Fibroblast of lung (primary cell): ENCODE measurements around the gene NCOA4. TPM values are rescaled to one million over a fixed set of nuclear protein-coding genes. Genes with fewer than 3 reads are reported as not detected.

ENCODE experiments used
- DNase-seq, 2 donors: peaks; one replicate each; pipeline versions ENCODE4 v3.0.0 to v3.0.0-alpha.2; 2010; ENCODE audit warnings: low read depth in 2 of 2
- H2AFZ ChIP-seq: 2 replicates; pipeline ENCODE4 v1.5.1; 2012; ENCODE audit warnings: low read length, control low read depth, inconsistent platforms
- H3K27ac ChIP-seq: 2 replicates; pipeline ENCODE4 v1.5.1; 2011; ENCODE audit warnings: low read length, control low read depth; ENCODE audit not compliant: insufficient read depth
- H3K27me3 ChIP-seq: 2 replicates; pipeline ENCODE4 v1.5.1; 2011; ENCODE audit warnings: mild to moderate bottlenecking, low read length; ENCODE audit not compliant: control insufficient read depth, insufficient read depth
- H3K36me3 ChIP-seq: 2 replicates; pipeline ENCODE4 v1.5.1; 2011; ENCODE audit warnings: low read length; ENCODE audit not compliant: control insufficient read depth, insufficient read depth
- H3K4me1 ChIP-seq: 2 replicates; pipeline ENCODE4 v1.5.1; 2011; ENCODE audit warnings: low read length; ENCODE audit not compliant: control insufficient read depth, insufficient read depth; ENCODE audit errors: extremely low read depth
- H3K4me2 ChIP-seq: 2 replicates; pipeline ENCODE4 v1.5.1; 2011; ENCODE audit warnings: low read length, control low read depth; ENCODE audit not compliant: insufficient read depth; ENCODE audit errors: extremely low read depth
- H3K4me3 ChIP-seq, 4 experiments: fragments of 200-600 bp in 1 of 4; sonication (generic) in 1 of 4; replicated peaks in 1 of 4; 2 replicates each; pipeline ENCODE4 v1.5.1; 2011 to 2016; ENCODE audit warnings: low read length in 4 of 4, low read depth in 3 of 4, mild to moderate bottlenecking in 3 of 4, control low read depth in 2 of 4, inconsistent platforms in 1 of 4, mixed read lengths in 1 of 4; ENCODE audit not compliant: insufficient read depth in 1 of 4; ENCODE audit errors: control extremely low read depth in 1 of 4
- H3K79me2 ChIP-seq: 2 replicates; pipeline ENCODE4 v1.5.1; 2012; ENCODE audit warnings: mild to moderate bottlenecking, low read length, inconsistent platforms; ENCODE audit not compliant: control insufficient read depth, insufficient read depth
- H3K9ac ChIP-seq: 2 replicates; pipeline ENCODE4 v1.5.1; 2011; ENCODE audit warnings: mild to moderate bottlenecking, low read length, control low read depth; ENCODE audit not compliant: insufficient read depth
- H3K9me3 ChIP-seq: 2 replicates; pipeline ENCODE4 v1.5.1; 2012; ENCODE audit warnings: low read depth, low read length; ENCODE audit not compliant: control insufficient read depth, insufficient read depth
- H4K20me1 ChIP-seq: 2 replicates; pipeline ENCODE4 v1.5.1; 2011; ENCODE audit warnings: low read length; ENCODE audit not compliant: control insufficient read depth, insufficient read depth; ENCODE audit errors: extremely low read depth
- CTCF ChIP-seq, 2 donors: IDR thresholded peaks in 1 of 2; conservative IDR thresholded peaks in 1 of 2; 1 replicate in 1 of 2; 2 replicates in 1 of 2; pipeline ENCODE4 v1.5.1; 2011 to 2012; ENCODE audit warnings: low read length in 2 of 2, control low read depth in 1 of 2, inconsistent platforms in 1 of 2, low read depth in 1 of 2, mild to moderate bottlenecking in 1 of 2
- EZH2 ChIP-seq: IDR thresholded peaks from 2 replicates; pipeline ENCODE4 v1.5.1; 2012; ENCODE audit warnings: low read length, control low read depth, mild to moderate bottlenecking; ENCODE audit errors: missing control alignments
- polyA plus RNA-seq, 2 donors: library from polyadenylated mRNA; depleted of rRNA in 1 of 2; stranded (reverse) in 1 of 2; unstranded in 1 of 2; fragments of >200 nt; gene quantifications; 2 replicates each; pipeline ENCODE4 v1.2.1, GENCODE V29; 2011 to 2012; ENCODE audit warnings: missing spikeins in 1 of 2
- total RNA-seq: library from RNA; depleted of rRNA; stranded (reverse); fragments of >200 nt; gene quantifications from 2 replicates; pipeline ENCODE4 v1.2.1, GENCODE V29; 2014

Gene NCOA4
- total and polyA plus RNA-seq, 2 donors (not counting 1 experiment from before 2014, with no cell fraction given): 140 to 175 TPM

GRCh38 chr10:46016190-46016589, 14.2 kb downstream of the NCOA4 start:
- Histone ChIP-seq H4K20me1 (no peaks in the 10 kb centered on the region), H3K79me2 (peaks cover 59% of the 10 kb centered on the region), H3K9ac (no peak overlapping the region), H3K9me3 (no peaks in the 10 kb centered on the region), H3K36me3 (peaks cover 7% of the 10 kb centered on the region), H3K4me3 (no peak overlapping the region), H3K27ac (no peak overlapping the region), H2AFZ (no peak overlapping the region), H3K4me1 (peaks cover 14% of the 10 kb centered on the region), H3K4me2 (no peak overlapping the region), H3K27me3 (no peaks in the 10 kb centered on the region)
- no peak for DNase-seq
- TF ChIP-seq EZH2 (no peak), CTCF (conservative IDR thresholded peaks at IDR 0.05 in 1 of 2, IDR thresholded peaks at IDR 0.05 in 1 of 2; ENCODE audit: low read depth in 1 of 2, low read length in 2 of 2) (no peak)

GRCh38 chr10:46014683-46015405, 15.6 kb downstream of the NCOA4 start:
- Histone ChIP-seq H4K20me1 (no peaks in the 10 kb centered on the region), H3K4me3 (no peak overlapping the region), H3K27me3 (no peaks in the 10 kb centered on the region), H3K9me3 (no peaks in the 10 kb centered on the region), H3K9ac (no peak overlapping the region), H3K4me2 (peak overlapping the region; percentile 29), H3K36me3 (peaks cover 10% of the 10 kb centered on the region), H3K4me1 (peaks cover 10% of the 10 kb centered on the region), H2AFZ (no peak overlapping the region), H3K79me2 (peaks cover 47% of the 10 kb centered on the region), H3K27ac (peak overlapping the region; percentile 70)
- DNase-seq: peak; percentile 51 to 87
- TF ChIP-seq CTCF (conservative IDR thresholded peaks at IDR 0.05 in 1 of 2, IDR thresholded peaks at IDR 0.05 in 1 of 2; ENCODE audit: low read depth in 1 of 2, low read length in 2 of 2): no peak
- TF ChIP-seq EZH2: no peak

- no peaks in the 10 kb centered on the region for H3K27me3 ChIP-seq
- no peak overlapping the region for H3K4me2 ChIP-seq
- H2AFZ ChIP-seq: no peak overlapping the region
- peak in 1 of 2 donors; percentile 27 for DNase-seq
- H3K79me2 ChIP-seq: peaks cover 40% of the 10 kb centered on the region
- peak overlapping the region; percentile 70 for H3K27ac ChIP-seq
- H3K9me3 ChIP-seq: no peaks in the 10 kb centered on the region
- H3K36me3 ChIP-seq: peaks cover 10% of the 10 kb centered on the region
- H3K9ac ChIP-seq: no peak overlapping the region
- no peaks in the 10 kb centered on the region for H4K20me1 ChIP-seq
- H3K4me1 ChIP-seq: peaks cover 8% of the 10 kb centered on the region
- TF ChIP-seq CTCF (conservative IDR thresholded peaks at IDR 0.05 in 1 of 2, IDR thresholded peaks at IDR 0.05 in 1 of 2; ENCODE audit: low read depth in 1 of 2, low read length in 2 of 2) (no peak), EZH2 (no peak)
- no peak overlapping the region for H3K4me3 ChIP-seq
Measured at GRCh38 chr10:46014206-46014605, 16.2 kb downstream of the NCOA4 start.
